GM18873 (cell line): ENCODE results near the gene MXD3.
A peak's percentile ranks its signal among the peaks of the same experiment; 100 is the strongest.

Experiments
- ATAC-seq: cut with Tn5 transposase; IDR thresholded peaks from one replicate; pipeline ENCODE4 v1.9.1; 2021; ENCODE audit warnings: mild to moderate bottlenecking, moderate library complexity, moderate number of reproducible peaks; ENCODE audit not compliant: unreplicated experiment, low FRiP score

Gene MXD3

GRCh38 chr5:177327539-177328522 is 16.1 kb upstream of the MXD3 start:
- ATAC-seq: no peak

- ATAC-seq: no peak
Measured at GRCh38 chr5:177325868-177326381, 14.2 kb upstream of the MXD3 start.

GRCh38 chr5:177320879-177321278 is 9.2 kb upstream of the MXD3 start:
- no peak for ATAC-seq

- ATAC-seq: no peak
Measured at GRCh38 chr5:177319913-177320588, 8.4 kb upstream of the MXD3 start.

- ATAC-seq: no peak
Measured at GRCh38 chr5:177317959-177318377, 6.3 kb upstream of the MXD3 start.

- no peak for ATAC-seq
Measured at GRCh38 chr5:177316005-177316404, 4.3 kb upstream of the MXD3 start.

- no peak for ATAC-seq
Measured at GRCh38 chr5:177315411-177315810, 3.7 kb upstream of the MXD3 start.

- no peak for ATAC-seq
Measured at GRCh38 chr5:177314376-177315342, 3.0 kb upstream of the MXD3 start.

GRCh38 chr5:177313561-177314259 is 2.0 kb upstream of the MXD3 start:
- no peak for ATAC-seq

- peak; percentile 18 for ATAC-seq
Measured at GRCh38 chr5:177312649-177313181, 1.0 kb upstream of the MXD3 start.

GRCh38 chr5:177311392-177311722 is 341 bp downstream of the MXD3 start:
- peak; percentile 11 for ATAC-seq

- no peak for ATAC-seq
Measured at GRCh38 chr5:177310757-177311391, 824 bp downstream of the MXD3 start.

- no peak for ATAC-seq
Measured at GRCh38 chr5:177310332-177310731, 1.4 kb downstream of the MXD3 start.

- no peak for ATAC-seq
Measured at GRCh38 chr5:177309351-177310191, 2.1 kb downstream of the MXD3 start.

- no peak for ATAC-seq
Measured at GRCh38 chr5:177308740-177309139, 3.0 kb downstream of the MXD3 start.

- ATAC-seq: no peak
Measured at GRCh38 chr5:177307544-177308363, 3.9 kb downstream of the MXD3 start.
